Calu3 (cell line): ENCODE results near the gene KLK5. TPM values are rescaled to one million over a fixed set of nuclear protein-coding genes. Genes with fewer than 3 reads are reported as not detected.

ENCODE experiments used
- BruUV-seq: library from RNA; stranded (reverse); fragments of 400-500 nt; replicated peaks from 2 replicates; lab custom pipeline; 2021; lab: Mats Ljungman, UMichigan
- CTCF ChIA-PET: fragments of 300-600 bp; sonication (Branson Sonifier 250); formaldehyde crosslinking; loops from one replicate; lab custom pipeline; 2022; ENCODE audit warnings: antibody characterized with exemption; lab: Charles Lee
- DNase-seq: peaks from one replicate; pipeline ENCODE4 v3.0.0; 2022
- H3K27ac Mint-ChIP-seq: one replicate; pipeline ENCODE4 v1.8.0; 2022; ENCODE audit warnings: mixed read lengths; ENCODE audit not compliant: unreplicated experiment
- H3K27me3 Mint-ChIP-seq: one replicate; pipeline ENCODE4 v1.8.0; 2022; ENCODE audit warnings: mixed read lengths; ENCODE audit not compliant: unreplicated experiment
- H3K36me3 Mint-ChIP-seq: one replicate; pipeline ENCODE4 v1.8.0; 2022; ENCODE audit warnings: mild to moderate bottlenecking, moderate library complexity, mixed read lengths; ENCODE audit not compliant: insufficient read depth, unreplicated experiment
- H3K4me1 Mint-ChIP-seq: one replicate; pipeline ENCODE4 v1.8.0; 2022; ENCODE audit warnings: mild to moderate bottlenecking, low read depth, mixed read lengths; ENCODE audit not compliant: unreplicated experiment
- H3K4me3 Mint-ChIP-seq: one replicate; pipeline ENCODE4 v1.8.0; 2022; ENCODE audit warnings: mild to moderate bottlenecking, low read depth, moderate library complexity, mixed read lengths; ENCODE audit not compliant: unreplicated experiment
- H3K9me3 Mint-ChIP-seq: one replicate; pipeline ENCODE4 v1.8.0; 2022; ENCODE audit warnings: low read depth, mixed read lengths; ENCODE audit not compliant: unreplicated experiment
- CTCF ChIP-seq: fragments of 200-600 bp; IDR thresholded peaks from one replicate; pipeline ENCODE4 v1.8.0; 2022; ENCODE audit warnings: antibody characterized with exemption; ENCODE audit not compliant: unreplicated experiment
- intact Hi-C: fragments of 100-400 bp; cut with micrococcal nuclease; formaldehyde crosslinking; loops from one replicate; pipeline ENCODE4 v1.10.0; 2022; ENCODE audit not compliant: unreplicated experiment
- total RNA-seq: library from RNA; stranded (reverse); gene quantifications from 2 replicates; pipeline ENCODE4 v1.2.3, GENCODE V29; 2022

KLK5 gene
- total RNA-seq, 1 experiment from 2014 or later, result 0.38 TPM

GRCh38 chr19:50909240-50910070, 43.4 kb downstream of the KLK5 start:
- peak; percentile 80 for DNase-seq
- no TSS peak for BruUV-seq
- Mint-ChIP-seq H3K27me3 (no peaks in the 10 kb centered on the region), H3K36me3 (no peaks in the 10 kb centered on the region), H3K4me1 (no peaks in the 10 kb centered on the region), H3K9me3 (no peaks in the 10 kb centered on the region), H3K27ac (no peak overlapping the region), H3K4me3 (no peak overlapping the region)
- intact Hi-C loops, result loop anchor here (5.0 kb wide), 1 partner anchor 188 kb away; no protein-coding TSS in a partner anchor
- no peak for TF ChIP-seq CTCF
- CTCF ChIA-PET, result interaction anchor here (0.6 to 1.6 kb wide), 5 partner anchors 12 to 507 kb away, joined by 3 to 7 read pairs (median 6); no protein-coding TSS in a partner anchor

GRCh38 chr19:50908336-50908735, 44.5 kb downstream of the KLK5 start:
- Mint-ChIP-seq H3K4me3 (no peak overlapping the region), H3K9me3 (no peaks in the 10 kb centered on the region), H3K4me1 (no peaks in the 10 kb centered on the region), H3K27me3 (no peaks in the 10 kb centered on the region), H3K36me3 (no peaks in the 10 kb centered on the region), H3K27ac (no peak overlapping the region)
- no TSS peak for BruUV-seq
- DNase-seq, result no peak
- TF ChIP-seq CTCF, result no peak
- intact Hi-C loops, result loop anchor here (5.0 kb wide), 1 partner anchor 189 kb away; no protein-coding TSS in a partner anchor
- CTCF ChIA-PET, result interaction anchor here (1.6 kb wide), 1 partner anchor 14 kb away, joined by 6 read pairs; no protein-coding TSS in a partner anchor

GRCh38 chr19:50906217-50906616, 46.6 kb downstream of the KLK5 start:
- Mint-ChIP-seq H3K36me3 (no peaks in the 10 kb centered on the region), H3K4me3 (no peak overlapping the region), H3K27me3 (no peaks in the 10 kb centered on the region), H3K4me1 (no peaks in the 10 kb centered on the region), H3K9me3 (no peaks in the 10 kb centered on the region), H3K27ac (no peak overlapping the region)
- CTCF ChIA-PET, result no interaction called here
- TF ChIP-seq CTCF, result peak; percentile 60
- peak; percentile 74 for DNase-seq
- intact Hi-C loops, result loop anchor here (5.0 kb wide), 1 partner anchor 191 kb away; no protein-coding TSS in a partner anchor
- no TSS peak for BruUV-seq

- DNase-seq, result no peak
- intact Hi-C loops, result no loop called here
- no peak for TF ChIP-seq CTCF
- CTCF ChIA-PET, result no interaction called here
- Mint-ChIP-seq H3K36me3 (no peaks in the 10 kb centered on the region), H3K9me3 (no peaks in the 10 kb centered on the region), H3K27me3 (peaks cover 17% of the 10 kb centered on the region), H3K4me1 (peaks cover 4% of the 10 kb centered on the region), H3K27ac (no peak overlapping the region), H3K4me3 (no peak overlapping the region)
- BruUV-seq, result no TSS peak
Measured at GRCh38 chr19:50902640-50903039, 50.2 kb downstream of the KLK5 start.
